Measurements from ENCODE around the gene CCDC88A. TPM values are rescaled to one million over a fixed set of nuclear protein-coding genes. Genes with fewer than 3 reads are reported as not detected.

CCDC88A gene
- total and polyA plus RNA-seq, 2 experiments from 2014 or later, result 144 to 169 TPM

GRCh38 chr2:55403256-55403998 is 16.2 kb downstream of the CCDC88A start:
- Mint-ChIP-seq H3K9me3 (no peaks in the 10 kb centered on the region), H3K4me3 (no peak overlapping the region), H3K27me3 (ENCODE audit: insufficient read depth, low read depth, poor library complexity) (peaks cover 2% of the 10 kb centered on the region), H3K36me3 (ENCODE audit: low read depth) (peaks cover 10% of the 10 kb centered on the region; the same call in 2 of the 3 replicates), H3K4me1 (no peaks in the 10 kb centered on the region; the same call in 2 of the 3 replicates), H3K27ac (no peak overlapping the region)
- TF ChIP-seq JUNB (IDR thresholded peaks at IDR 0.05; ENCODE audit: unreplicated experiment) (no peak), CTCF (conservative IDR thresholded peaks at IDR 0.05; ENCODE audit: low read depth in 2 of 2) (no peak), EZH2phosphoT487 (IDR thresholded peaks at IDR 0.05; ENCODE audit: unreplicated experiment) (no peak), ZNF331 (CRISPR knock-in tag; IDR thresholded peaks at IDR 0.05; ENCODE audit: low read depth) (no peak), EZH2 (IDR thresholded peaks at IDR 0.05; ENCODE audit: low read depth, unreplicated experiment) (no peak), ZNF114 (CRISPR knock-in tag; IDR thresholded peaks at IDR 0.05) (no peak), REST (IDR thresholded peaks at IDR 0.05; ENCODE audit: unreplicated experiment) (no peak), STAT1 (IDR thresholded peaks at IDR 0.05; ENCODE audit: unreplicated experiment) (no peak), ZNF462 (CRISPR knock-in tag; IDR thresholded peaks at IDR 0.05) (no peak), POLR2AphosphoS5 (IDR thresholded peaks at IDR 0.05; ENCODE audit: low read depth) (no peak)
- TF ChIP-seq, protein P1, sequence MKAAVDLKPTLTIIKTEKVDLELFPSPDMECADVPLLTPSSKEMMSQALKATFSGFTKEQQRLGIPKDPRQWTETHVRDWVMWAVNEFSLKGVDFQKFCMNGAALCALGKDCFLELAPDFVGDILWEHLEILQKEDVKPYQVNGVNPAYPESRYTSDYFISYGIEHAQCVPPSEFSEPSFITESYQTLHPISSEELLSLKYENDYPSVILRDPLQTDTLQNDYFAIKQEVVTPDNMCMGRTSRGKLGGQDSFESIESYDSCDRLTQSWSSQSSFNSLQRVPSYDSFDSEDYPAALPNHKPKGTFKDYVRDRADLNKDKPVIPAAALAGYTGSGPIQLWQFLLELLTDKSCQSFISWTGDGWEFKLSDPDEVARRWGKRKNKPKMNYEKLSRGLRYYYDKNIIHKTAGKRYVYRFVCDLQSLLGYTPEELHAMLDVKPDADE (IDR thresholded peaks at IDR 0.05), result no peak
- ATAC-seq, result no peak
- Histone ChIP-seq H4K20me1 (replicated peaks; ENCODE audit: insufficient read depth) (no peaks in the 10 kb centered on the region), H3K9me2 (ENCODE audit: insufficient read depth) (no peaks in the 10 kb centered on the region; the same call in 1 of the 2 replicates), H3K79me2 (replicated peaks; ENCODE audit: insufficient read depth) (peaks cover 75% of the 10 kb centered on the region), H2AFZ (no peak overlapping the region), H3K27ac (ENCODE audit: low read depth) (no peak overlapping the region), H3K4me1 (ENCODE audit: insufficient read depth) (peaks cover 5% of the 10 kb centered on the region; the same call in 1 of the 2 replicates), H3F3A (replicated peaks; ENCODE audit: low read depth) (no peaks in the 10 kb centered on the region), H3K36me3 (ENCODE audit: insufficient read depth) (no peaks in the 10 kb centered on the region), H3K4me3 (no peak overlapping the region), H3K4me2 (no peak overlapping the region), H3K27me3 (ENCODE audit: insufficient read depth) (no peaks in the 10 kb centered on the region)
- no peak for DNase-seq (ENCODE audit: low spot score)
